ENCODE data around the gene VCY. TPM values are rescaled to one million over a fixed set of nuclear protein-coding genes. Genes with fewer than 3 reads are reported as not detected.
"Not testable (repeated sequence)": the region's sequence is repeated elsewhere in the genome, so short reads cannot be mapped to it uniquely, and the experiment has no call there.

VCY gene
- not detected for total RNA-seq

DNA sequence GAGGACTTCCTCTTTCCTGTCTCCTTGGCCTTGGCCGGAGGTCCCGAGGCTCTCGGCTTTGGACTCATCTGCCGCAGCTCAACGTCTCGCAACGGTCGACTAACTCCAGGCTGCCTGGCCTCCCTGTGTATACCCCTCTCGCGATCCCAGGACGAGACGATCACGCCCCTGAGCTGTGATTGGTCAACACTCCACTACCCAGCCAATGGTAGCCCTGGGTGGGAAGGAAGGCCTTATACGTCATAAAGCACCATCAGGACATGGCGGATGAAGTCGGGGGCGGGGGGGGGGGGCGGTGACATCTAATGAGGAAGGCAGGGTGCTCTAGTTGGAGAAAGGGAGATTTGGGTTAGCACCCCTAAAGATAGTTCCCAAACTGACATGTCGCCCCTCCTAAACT is at the start of gene VCY:
TSS of gene VCY (minus strand) at position 101 of the 400 bp plus-strand sequence. CDS start at position 68, 33 bp downstream.
- H3K36me3 Mint-ChIP-seq (ENCODE audit: low read depth); H3K9me3 Mint-ChIP-seq; H3K4me3 Mint-ChIP-seq; H3K27ac Mint-ChIP-seq; POLR2A ChIA-PET; CTCF ChIA-PET; H3K27me3 Mint-ChIP-seq; H3K4me1 Mint-ChIP-seq; DNase-seq: not testable (repeated sequence)

DNA sequence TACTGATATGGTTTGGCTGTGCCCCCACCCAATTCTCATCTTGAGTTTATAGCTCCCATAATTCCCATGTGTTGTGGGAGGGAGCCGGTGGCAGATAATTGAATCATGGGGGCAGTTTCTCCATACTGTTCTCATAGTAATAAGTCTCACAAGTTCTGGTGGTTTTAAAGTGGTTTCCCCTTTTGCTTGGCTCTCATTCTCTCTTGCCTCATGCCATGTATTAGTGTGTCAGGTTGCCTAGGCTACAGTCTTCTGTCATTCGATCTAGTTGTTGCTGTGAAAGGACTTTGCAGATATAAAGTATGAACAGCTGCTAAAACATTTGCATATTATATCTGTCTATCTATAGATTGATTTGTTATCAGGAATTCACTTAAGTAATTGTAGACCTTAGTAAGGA is 44.1 kb upstream of the VCY start:
- H3K4me1 Mint-ChIP-seq; DNase-seq; H3K4me3 Mint-ChIP-seq; H3K27ac Mint-ChIP-seq; H3K9me3 Mint-ChIP-seq; H3K36me3 Mint-ChIP-seq (ENCODE audit: low read depth); CTCF ChIA-PET; POLR2A ChIA-PET; H3K27me3 Mint-ChIP-seq: not testable (repeated sequence)

DNA sequence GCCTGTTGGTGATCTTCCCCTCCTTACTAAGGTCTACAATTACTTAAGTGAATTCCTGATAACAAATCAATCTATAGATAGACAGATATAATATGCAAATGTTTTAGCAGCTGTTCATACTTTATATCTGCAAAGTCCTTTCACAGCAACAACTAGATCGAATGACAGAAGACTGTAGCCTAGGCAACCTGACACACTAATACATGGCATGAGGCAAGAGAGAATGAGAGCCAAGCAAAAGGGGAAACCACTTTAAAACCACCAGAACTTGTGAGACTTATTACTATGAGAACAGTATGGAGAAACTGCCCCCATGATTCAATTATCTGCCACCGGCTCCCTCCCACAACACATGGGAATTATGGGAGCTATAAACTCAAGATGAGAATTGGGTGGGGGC is 25.6 kb upstream of the VCY start:
- H3K4me1 Mint-ChIP-seq; H3K27ac Mint-ChIP-seq; H3K4me3 Mint-ChIP-seq; H3K27me3 Mint-ChIP-seq; DNase-seq; POLR2A ChIA-PET; H3K9me3 Mint-ChIP-seq; CTCF ChIA-PET; H3K36me3 Mint-ChIP-seq (ENCODE audit: low read depth): not testable (repeated sequence)

DNA sequence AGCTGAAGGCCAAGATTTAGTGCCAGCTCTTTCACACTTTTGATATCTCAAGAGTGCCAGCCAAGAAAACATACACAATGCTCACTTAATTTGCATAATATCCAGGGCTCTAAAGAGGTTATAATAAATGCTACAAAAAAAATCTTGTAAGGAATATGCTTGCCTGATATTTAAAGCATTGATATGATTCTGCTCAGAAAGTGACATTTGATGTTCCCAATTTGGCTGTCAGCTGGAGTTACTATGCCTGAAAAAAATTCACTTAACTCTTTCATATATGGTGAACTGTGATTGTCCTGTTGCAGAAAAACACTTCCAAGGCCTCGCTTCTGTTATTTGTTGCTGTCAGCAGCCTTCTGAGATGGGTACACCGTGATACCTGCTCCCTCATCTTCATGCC is 43.9 kb downstream of the VCY start:
- POLR2A ChIA-PET; H3K27ac Mint-ChIP-seq; H3K27me3 Mint-ChIP-seq; H3K4me1 Mint-ChIP-seq; H3K4me3 Mint-ChIP-seq; H3K9me3 Mint-ChIP-seq; DNase-seq; CTCF ChIA-PET; H3K36me3 Mint-ChIP-seq (ENCODE audit: low read depth): not testable (repeated sequence)

Other genes with a start within 250 kb of the VCY start
- not detected for gene VCY1B, start 69.8 kb upstream of the VCY start, total RNA-seq

Measured in activated CD4-positive, alpha-beta T cell treated with anti-CD3 and anti-CD28 coated beads, Interleukin-2, amount 10 ng/mL, durations not matched to agents 7 days and 5 days (primary cell).